Measurements from ENCODE around the gene HUNK.
"Not testable (repeated sequence)": the region's sequence is repeated elsewhere in the genome, so short reads cannot be mapped to it uniquely, and the experiment has no call there.

HUNK gene

DNA sequence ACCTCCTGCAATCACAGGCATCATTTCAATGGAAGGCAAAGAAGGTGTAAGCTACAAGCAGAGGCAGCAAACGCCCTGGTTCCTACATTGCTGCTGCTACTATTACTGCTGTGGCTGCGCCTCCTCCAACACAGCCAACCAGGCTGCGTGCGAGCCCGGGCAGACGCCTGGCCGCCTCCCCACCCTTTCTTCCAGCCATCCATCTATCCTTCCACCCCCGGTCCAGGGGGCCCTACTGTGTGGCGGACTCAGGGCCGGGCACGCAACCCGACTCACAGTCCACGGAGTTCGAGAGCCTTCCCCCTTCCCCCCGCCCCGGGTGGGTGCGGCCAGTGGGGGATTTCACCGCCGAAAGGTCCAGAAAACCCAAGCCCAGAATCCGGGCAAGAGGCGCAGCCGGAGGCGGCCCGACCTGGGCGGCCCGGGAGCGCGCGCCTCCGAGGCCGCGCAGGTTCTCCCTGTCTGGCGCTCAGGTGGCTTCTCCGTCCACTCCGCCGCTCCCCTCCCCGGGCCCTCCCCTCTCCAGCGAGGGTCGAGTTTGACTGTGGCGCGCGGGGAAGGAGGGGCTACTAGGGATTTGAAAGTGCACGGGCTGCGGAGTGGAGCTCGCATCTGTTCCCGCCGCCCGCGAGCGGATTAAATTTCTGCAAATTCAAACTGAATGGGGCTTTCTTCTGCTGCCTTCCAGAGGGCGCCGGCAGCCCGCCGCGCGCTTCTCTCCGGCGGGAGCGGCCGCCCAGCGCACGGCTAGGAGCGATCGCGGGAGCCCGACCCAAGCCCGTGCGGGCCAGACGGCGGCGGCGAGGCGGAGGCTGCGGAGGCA lies at the start of gene HUNK:
TSS of gene HUNK (plus strand) at position 569 of the 823 bp plus-strand sequence. CDS start 655 bp downstream, outside the sequence.
- no peak for DNase-seq

DNA sequence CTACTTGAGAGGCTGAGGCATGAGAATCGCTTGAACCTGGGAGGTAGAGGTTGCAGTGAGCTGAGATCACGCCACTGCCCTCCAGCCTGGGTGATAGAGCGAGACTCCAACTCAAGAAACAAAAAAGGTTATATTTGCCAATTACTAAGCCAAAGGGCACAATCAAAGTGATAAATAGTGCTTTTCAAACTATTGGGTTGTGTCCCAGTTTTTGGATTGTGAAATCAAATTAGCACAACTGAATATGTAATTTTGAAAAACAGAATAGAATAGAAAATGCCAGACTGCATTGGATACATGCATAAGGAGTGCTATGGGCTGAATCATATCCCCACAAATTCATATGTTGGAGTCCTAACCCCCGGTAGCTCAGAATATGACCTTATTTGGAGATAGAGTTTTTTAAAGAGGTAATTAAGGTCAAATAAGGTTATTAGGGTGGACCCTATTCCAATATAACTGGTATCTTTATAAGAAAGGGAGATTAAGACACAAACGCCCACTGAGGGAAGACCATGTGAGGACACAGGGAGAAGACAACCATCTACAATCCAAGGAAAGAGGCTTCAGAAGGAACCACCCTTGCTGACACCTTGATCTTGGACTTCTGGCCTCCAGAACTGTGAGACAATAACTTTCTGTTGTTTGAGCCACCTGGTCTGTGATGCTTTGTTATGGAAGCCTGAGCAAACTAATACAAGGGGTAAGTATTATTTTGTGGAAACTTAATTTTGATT lies 42.9 kb upstream of the HUNK start:
- DNase-seq = no peak

GRCh38 chr21:31830701-31831100 lies 42.1 kb upstream of the HUNK start:
- DNase-seq = no peak

DNA sequence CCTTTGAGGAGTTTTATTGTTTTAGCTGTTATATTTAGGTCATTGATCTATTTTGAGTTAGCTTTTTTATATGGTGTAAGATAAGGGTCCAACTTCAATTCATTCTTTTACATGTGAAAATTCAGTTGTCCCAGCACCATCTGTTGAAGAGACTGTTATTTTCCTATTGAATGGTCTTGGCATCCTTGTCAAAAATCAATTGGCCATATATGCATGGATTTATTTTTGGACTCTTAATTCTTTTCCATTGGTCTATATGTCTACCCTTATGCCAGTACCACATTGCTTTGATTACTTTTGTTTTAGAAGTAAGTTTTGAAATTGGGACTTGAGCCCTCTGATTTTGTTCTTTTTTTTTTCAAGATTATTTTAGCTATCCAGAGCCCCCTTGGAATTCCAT lies 35.8 kb upstream of the HUNK start:
- DNase-seq = no peak

DNA sequence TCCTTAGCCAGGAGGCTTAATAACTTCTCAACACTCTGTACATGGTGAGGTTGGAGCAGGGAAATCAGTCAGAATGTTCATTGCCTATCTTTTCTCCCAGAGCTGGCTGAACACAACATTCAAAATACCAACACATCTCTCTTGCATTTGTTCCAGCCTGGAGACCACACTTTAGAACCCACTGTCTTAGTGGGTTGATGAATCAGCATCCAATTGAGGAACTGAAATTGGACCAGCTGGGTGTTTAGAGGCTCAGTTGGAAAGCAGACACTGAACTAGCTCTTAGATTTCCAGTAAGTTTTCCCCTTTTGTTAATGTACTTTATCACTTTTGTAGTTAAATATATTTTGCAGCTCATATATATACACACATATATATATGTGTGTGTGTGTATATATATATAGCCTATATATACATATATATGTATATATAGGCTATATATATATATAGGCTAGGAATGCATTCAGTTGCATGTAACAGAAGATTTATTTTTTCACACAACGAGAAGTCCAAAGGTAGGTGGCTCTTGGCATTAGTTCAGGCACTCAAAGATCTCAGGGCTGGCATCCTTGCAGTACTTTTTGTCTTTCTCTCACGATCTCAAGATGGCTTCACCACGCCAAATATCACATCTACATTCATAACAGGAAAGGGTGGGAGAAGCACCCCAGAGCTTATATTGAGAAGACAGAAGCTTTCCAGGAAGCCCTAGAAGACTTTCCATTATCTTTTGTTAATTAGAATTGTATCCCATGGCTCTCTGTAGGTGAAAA lies 35.0 kb upstream of the HUNK start:
- DNase-seq = no peak

- DNase-seq = no peak
Observed at GRCh38 chr21:31838586-31839355, 34.0 kb upstream of the HUNK start.

DNA sequence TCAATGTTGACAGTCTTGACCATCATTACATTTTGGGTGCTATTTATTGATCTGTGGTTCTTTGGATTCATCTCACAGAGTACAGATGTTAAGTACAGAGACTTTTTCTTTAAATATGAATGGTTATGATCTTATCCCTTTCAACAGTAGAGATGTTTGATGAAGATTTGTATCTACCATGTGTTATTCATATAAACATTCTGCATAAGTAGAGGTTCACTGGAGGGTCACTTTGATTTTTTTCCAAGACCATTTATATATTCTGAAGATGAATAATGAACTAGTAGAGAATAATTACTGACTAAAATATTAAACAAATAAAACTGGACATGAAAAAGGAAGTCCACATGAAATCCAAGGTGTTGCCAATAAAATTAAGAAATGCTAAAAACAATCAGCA lies 28.6 kb upstream of the HUNK start:
- no peak for DNase-seq

DNA sequence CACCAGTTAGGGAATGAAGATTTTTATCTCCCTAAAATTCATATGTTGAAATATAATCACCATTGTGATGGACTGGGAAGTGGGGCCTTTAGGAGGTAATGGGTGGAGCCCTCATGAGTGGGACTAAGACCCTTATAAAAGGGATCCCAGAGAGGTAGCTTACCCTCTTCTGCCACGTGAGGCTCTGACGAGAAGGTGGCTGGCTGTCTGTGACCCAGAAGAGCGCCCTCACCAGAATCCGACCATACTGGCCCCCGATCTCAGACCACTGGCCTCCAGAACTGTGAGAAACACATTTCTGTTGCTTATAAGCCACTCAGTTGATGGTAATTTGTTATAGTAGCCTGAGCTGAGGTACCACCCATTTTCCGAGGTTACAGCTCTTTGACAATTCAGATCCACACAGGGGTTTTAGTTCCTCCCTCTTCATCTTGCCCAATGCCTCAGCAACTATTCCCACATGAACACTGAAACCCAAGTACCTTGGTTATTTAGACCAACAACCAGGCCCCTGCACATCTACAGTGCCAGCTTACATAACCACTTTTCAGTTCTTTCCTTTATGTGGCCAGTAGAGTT lies 27.6 kb upstream of the HUNK start:
- DNase-seq = no peak

GRCh38 chr21:31846690-31847089 lies 26.1 kb upstream of the HUNK start:
- DNase-seq = no peak

GRCh38 chr21:31847761-31848160 lies 25.1 kb upstream of the HUNK start:
- DNase-seq = no peak

DNA sequence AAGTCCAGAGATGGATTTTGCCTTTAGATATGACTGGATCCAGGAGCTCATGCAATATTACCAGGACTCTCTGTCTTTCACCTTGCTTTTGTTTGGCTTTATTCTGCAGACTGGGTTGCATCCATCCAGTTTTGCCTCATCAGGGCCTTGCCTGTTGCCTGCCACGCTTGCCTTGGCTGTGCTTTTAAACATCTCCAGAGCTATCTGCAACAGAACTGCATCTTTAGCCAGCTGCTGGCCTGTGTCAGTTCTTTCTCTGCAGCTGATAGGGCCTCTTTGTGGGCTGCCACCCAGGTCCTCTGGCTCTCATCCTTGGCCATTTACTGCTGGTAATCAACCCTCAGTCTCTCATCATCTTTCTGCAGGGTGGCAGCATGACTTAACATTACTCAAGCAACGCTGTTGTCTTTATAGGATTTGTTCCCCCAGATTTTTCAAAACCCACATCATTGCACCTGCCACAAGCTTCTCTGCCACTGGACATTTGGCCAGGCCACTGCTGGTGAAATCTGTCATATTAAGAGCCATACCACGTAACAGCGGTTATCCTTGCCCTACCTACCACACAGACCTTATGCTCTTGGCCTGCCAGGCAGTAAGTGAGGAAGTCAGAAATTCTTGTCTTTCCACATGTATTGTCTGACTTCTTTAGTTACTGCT lies 24.4 kb upstream of the HUNK start:
- DNase-seq = no peak

- no peak for DNase-seq
Observed at GRCh38 chr21:31850886-31851285, 21.9 kb upstream of the HUNK start.

DNA sequence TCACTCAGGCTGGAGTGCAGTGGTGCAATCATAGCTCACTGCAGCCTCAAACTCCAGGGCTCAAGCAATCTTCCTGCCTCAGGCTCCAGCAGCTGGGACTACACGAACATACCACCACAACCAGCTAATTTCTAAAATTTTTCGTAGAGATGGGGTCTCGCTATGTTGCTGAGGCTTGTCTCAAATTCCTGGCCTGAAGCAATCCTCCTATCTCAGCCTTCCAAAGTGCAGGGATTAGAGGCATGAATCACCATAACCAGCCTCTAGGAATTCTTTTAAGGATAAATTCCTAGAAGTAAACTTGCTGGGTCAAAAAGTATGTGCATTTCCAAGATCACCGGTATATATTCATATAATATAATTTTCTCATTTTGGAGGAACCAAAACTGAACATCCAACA lies 17.6 kb upstream of the HUNK start:
- no peak for DNase-seq

GRCh38 chr21:31857096-31857495 lies 15.7 kb upstream of the HUNK start:
- DNase-seq = no peak

GRCh38 chr21:31857631-31858030 lies 15.2 kb upstream of the HUNK start:
- DNase-seq = not testable (repeated sequence)

DNA sequence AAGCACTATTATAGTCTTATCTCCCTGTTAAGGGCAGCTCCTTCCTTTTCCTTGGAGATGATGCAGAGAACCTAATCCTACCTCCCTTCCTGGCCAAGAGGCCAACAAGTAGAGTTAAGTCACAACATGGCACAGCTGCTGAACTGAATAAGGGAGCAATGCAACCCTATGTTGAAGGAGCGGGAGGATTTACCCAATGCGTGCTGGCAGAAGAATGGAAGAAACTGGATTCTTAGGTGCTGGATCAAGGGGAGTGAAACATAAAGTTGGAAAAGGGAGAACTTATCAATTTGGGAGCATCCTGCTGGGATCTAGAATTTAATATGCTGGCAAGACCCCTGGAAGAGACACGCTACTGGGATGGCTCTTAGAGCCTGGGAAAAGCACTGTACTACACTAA lies 12.0 kb upstream of the HUNK start:
- DNase-seq = no peak

DNA sequence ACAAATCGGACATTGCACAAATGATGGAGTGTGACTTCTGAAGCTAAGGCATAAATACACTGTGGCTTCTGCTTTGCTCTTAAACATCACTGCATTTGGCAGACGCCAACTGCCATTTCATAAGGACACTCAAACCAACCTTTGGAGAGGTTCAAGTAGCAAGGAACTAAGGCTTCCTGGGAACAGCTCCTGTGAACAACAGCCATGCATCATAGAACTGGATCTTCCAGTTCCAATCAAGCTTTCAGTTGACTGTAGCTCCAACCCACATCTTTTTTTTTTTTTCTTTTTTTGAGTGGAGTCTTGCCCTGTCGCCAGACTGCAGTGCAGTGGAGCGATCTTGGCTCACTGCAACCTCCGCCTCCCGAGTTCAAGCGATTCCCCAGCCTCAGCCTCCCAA lies 10.7 kb upstream of the HUNK start:
- DNase-seq = no peak

DNA sequence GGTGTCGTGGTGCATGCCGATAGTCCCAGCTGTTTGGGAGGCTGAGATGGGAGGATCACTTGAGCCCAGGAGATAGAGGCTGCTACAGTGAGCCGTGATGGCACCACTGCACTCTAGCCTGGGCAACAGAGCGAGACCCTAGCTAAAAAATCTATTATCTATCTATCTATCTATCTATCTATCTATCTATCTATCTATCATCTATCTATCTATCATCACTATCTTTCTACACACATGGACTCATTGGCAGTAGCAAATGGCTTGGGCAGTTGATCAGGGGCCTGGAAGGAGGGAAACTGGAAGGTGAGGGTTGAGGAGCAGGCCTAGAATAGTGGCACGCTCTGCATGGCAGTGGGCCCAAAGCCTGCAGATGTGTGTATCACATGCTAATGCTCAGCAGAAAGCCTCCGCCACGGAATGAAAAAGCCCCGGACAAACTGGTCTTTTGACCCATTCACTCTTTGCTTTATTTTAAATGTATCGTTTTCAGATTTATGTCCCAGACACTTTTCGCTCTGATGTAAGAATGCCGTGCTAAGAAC lies 7.3 kb upstream of the HUNK start:
- DNase-seq = no peak

DNA sequence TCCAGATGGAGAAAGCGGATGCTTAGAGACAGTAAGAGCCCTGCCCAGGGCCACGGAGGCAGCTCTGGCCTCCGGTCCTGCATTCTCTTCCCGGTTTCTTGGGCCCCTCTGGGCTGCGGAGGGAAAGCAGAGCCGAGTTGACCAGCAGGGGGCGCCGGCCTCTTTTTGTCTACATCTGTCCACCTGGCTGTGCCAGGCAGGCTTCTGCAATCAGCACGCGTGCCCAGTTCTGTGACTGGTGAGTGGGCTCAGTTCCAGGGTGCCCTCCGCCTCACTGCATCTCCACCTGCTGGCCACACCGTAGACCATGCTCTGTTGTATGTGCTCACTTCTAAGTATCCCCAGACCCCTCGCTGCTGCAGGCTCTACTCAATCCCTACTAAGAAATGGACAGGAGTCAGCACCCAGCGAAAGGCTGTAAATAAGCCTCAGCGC lies 6.7 kb upstream of the HUNK start:
- peak; percentile 69 for DNase-seq

GRCh38 chr21:31869750-31870149 lies 3.1 kb upstream of the HUNK start:
- DNase-seq = no peak

DNA sequence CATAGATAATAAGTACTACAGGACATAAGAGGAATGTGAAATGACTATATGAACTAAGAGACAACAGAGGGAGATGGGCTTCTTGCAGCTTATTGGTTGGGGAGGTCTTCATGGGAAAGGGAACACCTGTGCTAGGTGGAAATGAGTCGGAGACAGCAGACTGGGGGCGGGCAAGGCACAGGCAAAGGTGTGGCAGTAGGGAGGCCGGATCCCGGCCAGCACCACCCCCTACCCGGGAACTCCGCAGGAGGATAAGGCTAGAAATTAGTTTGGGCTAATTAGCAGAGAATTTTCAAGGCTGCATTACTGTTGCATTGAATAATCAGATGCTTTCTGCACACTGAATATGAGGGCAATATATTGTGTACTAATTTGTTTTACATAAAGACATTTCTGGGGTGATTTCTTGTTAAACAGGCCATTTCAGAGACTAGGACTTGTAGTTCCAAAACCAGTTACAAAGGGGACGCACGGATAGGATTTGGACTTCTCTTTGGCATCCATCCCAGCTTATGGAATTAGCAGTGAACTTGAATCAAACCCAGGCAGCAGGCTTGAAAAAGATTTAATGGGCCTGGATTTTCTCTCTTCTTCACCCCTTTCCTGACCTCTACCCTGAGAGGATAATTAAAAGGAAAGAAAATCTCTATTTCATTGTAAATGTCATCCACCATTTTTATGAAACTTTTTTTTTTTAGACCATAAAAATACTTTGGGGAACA lies 2.2 kb upstream of the HUNK start:
- no peak for DNase-seq
